Measurements from ENCODE around the gene CPVL.

CPVL gene

DNA sequence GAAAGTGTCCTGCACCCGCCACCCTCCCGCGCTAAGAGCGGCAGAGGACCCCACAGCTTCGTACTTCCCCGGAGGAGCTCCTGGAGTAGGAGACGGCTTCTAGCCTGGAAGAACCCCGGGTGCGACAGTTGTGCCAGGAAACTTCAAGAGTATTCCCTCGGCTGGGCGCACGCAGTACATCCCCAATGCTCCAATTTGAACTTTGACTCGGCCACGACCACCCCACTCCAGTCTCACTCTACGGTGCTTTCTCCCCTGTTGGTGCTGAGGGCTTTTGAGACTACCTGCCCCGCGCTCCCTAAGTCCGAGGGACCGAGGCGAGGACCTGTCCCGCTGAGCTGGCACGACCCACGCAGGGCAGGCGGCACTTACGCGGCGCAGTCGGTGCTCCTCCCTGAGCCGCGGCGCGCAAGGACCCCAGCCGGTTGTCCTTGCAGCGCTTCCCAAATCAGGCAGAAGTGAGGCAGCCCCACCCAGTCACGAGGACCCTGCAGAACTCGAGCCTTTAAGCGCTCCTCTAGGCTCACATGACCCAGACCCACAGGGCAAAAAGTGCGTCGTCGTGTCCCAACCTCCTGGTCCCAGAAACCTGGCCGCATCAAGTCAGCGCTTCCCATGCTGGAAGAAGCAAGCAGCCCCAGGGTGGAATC lies at the start of gene CPVL:
Gene CPVL (minus strand): TSS at position 481 of the 650 bp plus-strand sequence. CDS start 25,476 bp downstream, outside the sequence.
- TF ChIP-seq, protein P1, sequence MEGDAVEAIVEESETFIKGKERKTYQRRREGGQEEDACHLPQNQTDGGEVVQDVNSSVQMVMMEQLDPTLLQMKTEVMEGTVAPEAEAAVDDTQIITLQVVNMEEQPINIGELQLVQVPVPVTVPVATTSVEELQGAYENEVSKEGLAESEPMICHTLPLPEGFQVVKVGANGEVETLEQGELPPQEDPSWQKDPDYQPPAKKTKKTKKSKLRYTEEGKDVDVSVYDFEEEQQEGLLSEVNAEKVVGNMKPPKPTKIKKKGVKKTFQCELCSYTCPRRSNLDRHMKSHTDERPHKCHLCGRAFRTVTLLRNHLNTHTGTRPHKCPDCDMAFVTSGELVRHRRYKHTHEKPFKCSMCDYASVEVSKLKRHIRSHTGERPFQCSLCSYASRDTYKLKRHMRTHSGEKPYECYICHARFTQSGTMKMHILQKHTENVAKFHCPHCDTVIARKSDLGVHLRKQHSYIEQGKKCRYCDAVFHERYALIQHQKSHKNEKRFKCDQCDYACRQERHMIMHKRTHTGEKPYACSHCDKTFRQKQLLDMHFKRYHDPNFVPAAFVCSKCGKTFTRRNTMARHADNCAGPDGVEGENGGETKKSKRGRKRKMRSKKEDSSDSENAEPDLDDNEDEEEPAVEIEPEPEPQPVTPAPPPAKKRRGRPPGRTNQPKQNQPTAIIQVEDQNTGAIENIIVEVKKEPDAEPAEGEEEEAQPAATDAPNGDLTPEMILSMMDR (IDR thresholded peaks at IDR 0.05; ENCODE audit: low read depth, low read length) = no peak
- no peak within 1 kb of the TSS for H3K4me3 ChIP-seq (ENCODE audit: low read depth, low read length)

- H3K4me3 ChIP-seq (ENCODE audit: low read depth, low read length) = no peak within 1 kb of the TSS
- TF ChIP-seq, protein P1 (IDR thresholded peaks at IDR 0.05; ENCODE audit: low read depth, low read length) = no peak
Measured at GRCh38 chr7:29194594-29195427, 48.5 kb upstream of the CPVL start, which contains the start of gene CHN2. CHN2 (plus strand) TSS chr7:29194775.

GRCh38 chr7:29194206-29194593 lies 47.9 kb upstream of the CPVL start:
- TF ChIP-seq, protein P1 (IDR thresholded peaks at IDR 0.05; ENCODE audit: low read depth, low read length) = no peak
- no peak overlapping the region for H3K4me3 ChIP-seq (ENCODE audit: low read depth, low read length)

DNA sequence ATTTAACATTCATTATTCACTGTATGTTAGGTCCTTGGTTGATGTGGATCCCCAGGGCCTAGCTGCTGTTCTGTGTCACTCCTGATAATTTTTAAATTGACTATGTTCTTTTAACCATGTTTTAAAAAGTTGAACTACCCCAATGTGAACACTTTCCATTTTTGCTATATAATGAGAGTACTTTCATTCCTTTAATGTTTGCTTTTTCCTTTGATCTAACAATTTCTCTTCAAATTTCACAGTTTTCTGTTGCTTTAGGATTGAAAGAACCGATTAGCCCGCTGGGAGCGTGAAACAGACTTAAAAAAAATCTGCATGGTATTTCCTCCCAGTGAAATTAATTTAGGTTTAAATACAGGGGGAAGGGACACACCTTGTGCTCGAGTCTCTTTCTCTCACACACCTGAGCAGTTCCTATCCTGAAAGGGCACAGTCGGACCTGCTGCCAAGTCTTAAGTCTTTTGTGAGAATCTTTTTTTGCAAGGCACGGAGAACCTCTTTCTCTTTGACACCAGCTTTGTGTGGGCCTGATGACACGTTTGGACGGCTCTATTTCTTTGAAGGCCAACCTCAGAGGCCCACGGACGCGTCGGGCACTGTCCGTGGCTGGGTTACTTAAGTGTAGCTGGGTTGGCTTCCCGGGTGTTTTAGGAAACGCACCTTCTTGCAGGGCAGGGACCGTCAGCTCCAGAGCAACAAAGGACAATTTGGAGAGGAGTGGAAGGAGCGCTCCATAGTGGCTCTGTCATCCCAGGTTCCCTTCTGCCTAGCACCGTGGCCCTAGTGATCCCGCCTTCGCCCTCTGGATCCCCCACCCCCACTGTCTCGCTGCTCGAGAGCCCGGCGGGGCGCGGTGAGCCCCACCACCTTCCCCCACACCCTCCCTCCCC lies 47.2 kb upstream of the CPVL start:
- H3K4me3 ChIP-seq (ENCODE audit: low read depth, low read length) = no peak overlapping the region
- TF ChIP-seq, protein P1 (IDR thresholded peaks at IDR 0.05; ENCODE audit: low read depth, low read length) = no peak

GRCh38 chr7:29192811-29193210 lies 46.5 kb upstream of the CPVL start:
- H3K4me3 ChIP-seq (ENCODE audit: low read depth, low read length) = no peak overlapping the region
- TF ChIP-seq, protein P1 (IDR thresholded peaks at IDR 0.05; ENCODE audit: low read depth, low read length) = no peak

GRCh38 chr7:29192323-29192722 lies 46.0 kb upstream of the CPVL start:
- no peak overlapping the region for H3K4me3 ChIP-seq (ENCODE audit: low read depth, low read length)
- TF ChIP-seq, protein P1 (IDR thresholded peaks at IDR 0.05; ENCODE audit: low read depth, low read length) = no peak
